Ovary (tissue), 3 donors: Measurements from ENCODE around the gene SLC29A3.

Source experiments
- CTCF ChIP-seq, 3 donors: fragments of 450-650 bp in 2 of 3; fragments of 200-600 bp in 1 of 3; IDR thresholded peaks; one replicate each; pipeline versions ENCODE4 v1.5.1 to v1.8.0; 2016 to 2022; ENCODE audit warnings: antibody characterized with exemption in 3 of 3, mild to moderate bottlenecking in 1 of 3
- POLR2A ChIP-seq: fragments of 450-650 bp; IDR thresholded peaks from one replicate; pipeline ENCODE4 v1.6.1; 2017; ENCODE audit warnings: antibody characterized with exemption, mild to moderate bottlenecking, moderate library complexity
- donor health status: DM: no; HTN: no; CAD: no.

- TF ChIP-seq POLR2A (no peak), CTCF (IDR thresholded peaks at IDR 0.05) (no peak)
Observed at GRCh38 chr10:71393841-71394475, 74.9 kb downstream of the SLC29A3 start.
